Hepatocyte (in vitro differentiated cells): ENCODE measurements around the gene SNCA. TPM values are rescaled to one million over a fixed set of nuclear protein-coding genes. Genes with fewer than 3 reads are reported as not detected.

ENCODE experiments used
- DNase-seq: peaks from one replicate; pipeline ENCODE4 v3.0.0-alpha.2; 2016; ENCODE audit warnings: low spot score
- H2AFZ ChIP-seq: fragments of 200-600 bp; sonication (generic); 2 replicates; pipeline ENCODE4 v1.6.0; 2016; ENCODE audit warnings: antibody characterized with exemption, mild to moderate bottlenecking
- H3K27ac ChIP-seq: fragments of 200-600 bp; sonication (generic); 2 replicates; pipeline ENCODE4 v1.5.1; 2016; ENCODE audit warnings: mild to moderate bottlenecking
- H3K27me3 ChIP-seq: fragments of 200-600 bp; sonication (generic); 2 replicates; pipeline ENCODE4 v1.6.1; 2016
- H3K36me3 ChIP-seq: fragments of 200-600 bp; sonication (generic); replicated peaks from 2 replicates; pipeline ENCODE4 v1.5.1; 2016; ENCODE audit warnings: low read depth; ENCODE audit not compliant: insufficient read depth
- H3K4me1 ChIP-seq: fragments of 200-600 bp; sonication (generic); 2 replicates; pipeline ENCODE4 v1.5.1; 2016; ENCODE audit warnings: mild to moderate bottlenecking, moderate library complexity; ENCODE audit not compliant: insufficient read depth
- H3K4me2 ChIP-seq: fragments of 200-600 bp; sonication (generic); 2 replicates; pipeline ENCODE4 v1.6.0; 2016
- H3K4me3 ChIP-seq: fragments of 200-600 bp; sonication (generic); 2 replicates; pipeline ENCODE4 v1.5.1; 2016; ENCODE audit warnings: mild to moderate bottlenecking
- H3K79me2 ChIP-seq: fragments of 200-600 bp; sonication (generic); 2 replicates; pipeline ENCODE4 v1.6.0; 2017; ENCODE audit warnings: mild to moderate bottlenecking
- H3K9me2 ChIP-seq: fragments of 200-600 bp; sonication (generic); replicated peaks from 2 replicates; pipeline ENCODE4 v1.6.0; 2017; ENCODE audit warnings: mild to moderate bottlenecking; ENCODE audit not compliant: insufficient read depth
- H3K9me3 ChIP-seq: fragments of 200-600 bp; sonication (generic); 2 replicates; pipeline ENCODE4 v1.5.1; 2016; ENCODE audit warnings: low read depth, mild to moderate bottlenecking
- H4K20me1 ChIP-seq: fragments of 200-600 bp; sonication (generic); 2 replicates; pipeline ENCODE4 v1.6.0; 2016; ENCODE audit warnings: mild to moderate bottlenecking; ENCODE audit not compliant: insufficient read depth, poor library complexity, severe bottlenecking
- CTCF ChIP-seq: fragments of 200-600 bp; sonication (generic); IDR thresholded peaks from 2 replicates; pipeline ENCODE4 v1.5.1; 2016; ENCODE audit warnings: antibody characterized with exemption, mild to moderate bottlenecking; ENCODE audit not compliant: poor library complexity
- EZH2 ChIP-seq: fragments of 200-600 bp; sonication (generic); IDR thresholded peaks from 2 replicates; pipeline ENCODE4 v1.6.1; 2016; ENCODE audit warnings: antibody characterized with exemption, mild to moderate bottlenecking, borderline replicate concordance
- EZH2phosphoT487 ChIP-seq: fragments of 200-600 bp; sonication (generic); IDR thresholded peaks from one replicate; pipeline ENCODE4 v1.6.1; 2018; ENCODE audit warnings: antibody characterized with exemption, mild to moderate bottlenecking, low read depth, moderate library complexity; ENCODE audit not compliant: unreplicated experiment, severe bottlenecking
- WGBS: methylation state at CpG from one replicate; pipeline ENCODE4 v1.1.6; 2016; ENCODE audit warnings: low lambda C conversion rate; ENCODE audit errors: missing lambda C conversion rate; 5-methylcytosine and 5-hydroxymethylcytosine counted together
- polyA plus RNA-seq: library from polyadenylated mRNA; unstranded; fragments of >200 nt; fragmentation: Nextera tagmentation; extraction: Ambion mirVana; gene quantifications from 2 replicates; pipeline ENCODE4 v1.2.1, GENCODE V29; 2016
- total RNA-seq: library from RNA; depleted of rRNA; stranded (reverse); fragments of >200 nt; gene quantifications from 2 replicates; pipeline ENCODE4 v1.2.3, GENCODE V29; 2014

The SNCA gene
- total and polyA plus RNA-seq, 2 experiments from 2014 or later: 8.9 to 14.0 TPM

- Histone ChIP-seq H3K27me3 (no peaks in the 10 kb centered on the region), H3K9me2 (no peaks in the 10 kb centered on the region), H3K79me2 (no peaks in the 10 kb centered on the region), H3K4me3 (no peak overlapping the region), H2AFZ (no peak overlapping the region), H4K20me1 (no peaks in the 10 kb centered on the region), H3K9me3 (no peaks in the 10 kb centered on the region), H3K27ac (no peak overlapping the region), H3K4me2 (no peak overlapping the region), H3K4me1 (no peaks in the 10 kb centered on the region), H3K36me3 (no peaks in the 10 kb centered on the region)
- no peak for TF ChIP-seq EZH2phosphoT487
- no peak for TF ChIP-seq CTCF
- TF ChIP-seq EZH2: no peak
- DNase-seq: no peak
Measured at GRCh38 chr4:89823416-89823815, 13.5 kb downstream of the SNCA start.

GRCh38 chr4:89821612-89822011 is 15.3 kb downstream of the SNCA start:
- no peaks in the 10 kb centered on the region for H4K20me1 ChIP-seq
- TF ChIP-seq CTCF (no peak), EZH2phosphoT487 (no peak), EZH2 (no peak)
- no peak overlapping the region for H2AFZ ChIP-seq
- H3K4me1 ChIP-seq: no peaks in the 10 kb centered on the region
- no peak overlapping the region for H3K4me2 ChIP-seq
- 100% methylated on average over 1 of the region's 1 CpG for WGBS
- H3K36me3 ChIP-seq: no peaks in the 10 kb centered on the region
- no peak overlapping the region for H3K27ac ChIP-seq
- no peaks in the 10 kb centered on the region for H3K9me2 ChIP-seq
- H3K79me2 ChIP-seq: no peaks in the 10 kb centered on the region
- no peak for DNase-seq
- H3K4me3 ChIP-seq: no peak overlapping the region
- no peaks in the 10 kb centered on the region for H3K9me3 ChIP-seq
- H3K27me3 ChIP-seq: no peaks in the 10 kb centered on the region

GRCh38 chr4:89820010-89820409 is 17.0 kb downstream of the SNCA start:
- no peak overlapping the region for H3K4me2 ChIP-seq
- 78% methylated on average over 3 of the region's 3 CpGs for WGBS
- H3K27me3 ChIP-seq: no peaks in the 10 kb centered on the region
- no peak overlapping the region for H2AFZ ChIP-seq
- no peak for DNase-seq
- no peaks in the 10 kb centered on the region for H3K36me3 ChIP-seq
- H3K4me3 ChIP-seq: no peak overlapping the region
- H4K20me1 ChIP-seq: no peaks in the 10 kb centered on the region
- no peaks in the 10 kb centered on the region for H3K9me3 ChIP-seq
- no peaks in the 10 kb centered on the region for H3K4me1 ChIP-seq
- TF ChIP-seq EZH2phosphoT487 (no peak), CTCF (no peak), EZH2 (no peak)
- H3K79me2 ChIP-seq: no peaks in the 10 kb centered on the region
- no peaks in the 10 kb centered on the region for H3K9me2 ChIP-seq
- no peak overlapping the region for H3K27ac ChIP-seq

GRCh38 chr4:89814362-89814761 is 22.6 kb downstream of the SNCA start:
- Histone ChIP-seq H3K27me3 (no peaks in the 10 kb centered on the region), H3K4me1 (no peaks in the 10 kb centered on the region), H3K36me3 (no peaks in the 10 kb centered on the region), H3K4me3 (no peak overlapping the region), H4K20me1 (no peaks in the 10 kb centered on the region), H3K4me2 (no peak overlapping the region), H3K27ac (no peak overlapping the region), H2AFZ (no peak overlapping the region), H3K79me2 (no peaks in the 10 kb centered on the region), H3K9me2 (no peaks in the 10 kb centered on the region), H3K9me3 (no peaks in the 10 kb centered on the region)
- 93% methylated on average over 3 of the region's 3 CpGs for WGBS
- TF ChIP-seq EZH2 (no peak), CTCF (no peak), EZH2phosphoT487 (no peak)
- no peak for DNase-seq
